GM12872 (cell line): Measurements from ENCODE around the gene SLC18B1.

Experiments
- CTCF ChIP-seq: IDR thresholded peaks from 3 replicates; pipeline ENCODE4 v1.5.1; 2011; ENCODE audit warnings: low read depth, mild to moderate bottlenecking, low read length, moderate library complexity; ENCODE audit not compliant: insufficient read depth

The SLC18B1 gene

GRCh38 chr6:132726608-132726975, 71.8 kb downstream of the SLC18B1 start:
- no peak for TF ChIP-seq CTCF

- TF ChIP-seq CTCF = no peak
Observed at GRCh38 chr6:132725947-132726607, 72.4 kb downstream of the SLC18B1 start.

GRCh38 chr6:132725471-132725870, 73.0 kb downstream of the SLC18B1 start:
- TF ChIP-seq CTCF = no peak

- TF ChIP-seq CTCF = no peak
Observed at GRCh38 chr6:132719736-132720448, 78.5 kb downstream of the SLC18B1 start.
